Ectodermal cell (in vitro differentiated cells): ENCODE measurements around the gene FRY.

Experiments used
- H3K27ac ChIP-seq: 2 replicates; pipeline ENCODE4 v1.7.0; 2013; ENCODE audit warnings: mild to moderate bottlenecking, low read depth, low read length; ENCODE audit not compliant: insufficient read depth, poor library complexity, severe bottlenecking
- H3K27me3 ChIP-seq: 2 replicates; pipeline ENCODE4 v1.7.0; 2013; ENCODE audit warnings: mild to moderate bottlenecking, low read length; ENCODE audit not compliant: insufficient read depth, control insufficient read depth, poor library complexity, severe bottlenecking
- H3K36me3 ChIP-seq: one replicate; pipeline ENCODE4 v1.7.0; 2013; ENCODE audit warnings: low read length; ENCODE audit not compliant: control insufficient read depth, insufficient read depth
- H3K4me1 ChIP-seq: one replicate; pipeline ENCODE4 v1.7.0; 2013; ENCODE audit warnings: low read length; ENCODE audit not compliant: control insufficient read depth, insufficient read depth
- H3K4me3 ChIP-seq: 2 replicates; pipeline ENCODE4 v1.7.0; 2013; ENCODE audit warnings: low read depth, low read length, control low read depth; ENCODE audit not compliant: insufficient read depth
- H3K9me3 ChIP-seq: 2 replicates; pipeline ENCODE4 v1.7.0; 2013; ENCODE audit warnings: mild to moderate bottlenecking, low read length, moderate library complexity; ENCODE audit not compliant: control insufficient read depth
- WGBS, 2 experiments: methylation state at CpG; one replicate each; pipeline ENCODE4 v1.1.7; 2013; ENCODE audit warnings: missing lambda C conversion rate in 2 of 2; 5-methylcytosine and 5-hydroxymethylcytosine counted together

The FRY gene

DNA sequence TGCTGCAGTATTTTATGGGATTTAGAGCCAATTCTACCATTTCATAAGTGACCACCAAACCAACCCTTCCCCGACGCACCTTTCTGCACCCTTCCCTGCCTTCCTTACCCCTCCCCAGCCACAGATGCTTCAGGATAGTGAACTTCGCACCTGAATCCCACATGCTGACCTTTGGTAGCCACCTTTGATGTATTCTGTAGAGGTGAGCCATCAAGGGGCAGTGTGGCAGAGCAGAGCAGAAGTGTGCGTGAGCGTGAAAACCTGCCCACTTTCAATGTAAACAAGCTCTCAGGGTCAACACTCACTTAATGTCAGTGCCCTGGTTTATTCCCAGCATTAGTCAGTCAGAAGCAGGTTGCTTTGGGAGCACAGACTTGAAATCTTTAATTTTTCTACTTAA is 107.7 kb downstream of the FRY start:
- no peaks in the 10 kb centered on the region for H3K9me3 ChIP-seq
- H3K27me3 ChIP-seq, result no peaks in the 10 kb centered on the region
- H3K4me3 ChIP-seq, result no peak overlapping the region
- 94% methylated on average over 5 of the region's 5 CpGs for WGBS, 2 experiments
- H3K27ac ChIP-seq, result no peak overlapping the region
- no peaks in the 10 kb centered on the region for H3K4me1 ChIP-seq
- no peaks in the 10 kb centered on the region for H3K36me3 ChIP-seq

DNA sequence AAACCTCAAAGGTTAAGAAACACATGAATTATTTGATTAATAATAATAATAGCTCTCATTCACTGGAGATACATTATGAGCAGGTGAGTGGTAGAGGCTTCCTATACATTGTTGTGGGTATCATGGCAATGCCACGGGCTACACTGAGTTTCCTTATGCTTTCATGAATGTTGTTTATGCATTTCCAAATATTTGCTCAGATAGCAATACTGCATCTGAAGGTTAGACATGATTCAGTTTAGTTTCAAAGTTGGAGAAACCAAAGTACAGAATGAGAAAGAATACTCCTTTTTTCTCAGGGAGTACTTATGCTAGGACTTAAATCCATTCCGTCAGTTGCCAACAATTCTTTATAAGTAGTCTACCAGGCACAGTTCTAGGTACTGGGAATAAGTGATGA is 108.5 kb downstream of the FRY start:
- H3K9me3 ChIP-seq, result no peaks in the 10 kb centered on the region
- WGBS, 2 experiments, result 100% methylated on average over 2 of the region's 2 CpGs
- H3K36me3 ChIP-seq, result no peaks in the 10 kb centered on the region
- H3K27ac ChIP-seq, result no peak overlapping the region
- no peaks in the 10 kb centered on the region for H3K27me3 ChIP-seq
- H3K4me1 ChIP-seq, result no peaks in the 10 kb centered on the region
- H3K4me3 ChIP-seq, result no peak overlapping the region

DNA sequence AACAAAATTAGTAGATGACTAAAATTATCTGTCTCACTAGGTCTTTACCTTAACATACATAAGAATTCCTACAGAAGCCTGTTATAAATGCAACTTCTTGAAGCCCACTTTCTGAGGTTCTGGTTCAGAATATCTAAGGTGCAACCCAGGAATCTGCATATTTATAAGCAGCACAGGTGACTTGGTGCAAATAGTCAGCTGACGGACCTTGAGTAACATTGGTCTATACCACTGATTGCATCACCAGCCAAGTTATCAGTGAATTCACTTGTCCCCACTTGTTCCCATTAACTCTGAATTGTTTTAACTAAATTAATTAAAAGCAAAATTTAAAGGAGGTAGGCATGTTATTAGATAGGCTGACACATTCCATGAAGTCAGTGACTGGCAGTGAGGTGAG is 109.9 kb downstream of the FRY start:
- no peak overlapping the region for H3K27ac ChIP-seq
- 0% methylated on average over 1 of the region's 1 CpG for WGBS, 2 experiments
- no peaks in the 10 kb centered on the region for H3K36me3 ChIP-seq

DNA sequence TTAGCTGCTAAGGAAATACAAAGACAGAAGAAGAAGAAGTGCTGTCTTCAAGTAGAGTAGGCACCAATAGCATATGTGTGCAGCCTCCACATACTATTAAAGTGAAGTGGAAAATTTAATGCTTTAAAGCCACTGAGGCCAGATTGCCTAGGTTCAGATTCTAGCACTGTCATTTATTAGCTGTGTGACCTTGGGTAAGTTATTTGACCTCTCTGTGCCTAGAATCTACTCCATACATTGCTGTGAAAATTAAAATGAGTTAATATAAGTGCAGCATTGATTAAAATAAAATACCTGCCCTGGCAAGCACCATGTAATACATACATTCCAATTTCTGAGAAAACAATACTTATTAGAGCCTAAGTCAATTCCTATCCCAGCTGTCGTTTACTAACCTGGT is 110.5 kb downstream of the FRY start:
- Histone ChIP-seq H3K4me3 (no peak overlapping the region), H3K27me3 (no peaks in the 10 kb centered on the region), H3K4me1 (no peaks in the 10 kb centered on the region), H3K36me3 (no peaks in the 10 kb centered on the region), H3K9me3 (no peaks in the 10 kb centered on the region), H3K27ac (no peak overlapping the region)
- 94 to 96% methylated on average over 1 of the region's 1 CpG for WGBS, 2 experiments

More for the DNA sequence above, 109.9 kb downstream of the FRY start:
- Histone ChIP-seq H3K9me3 (no peaks in the 10 kb centered on the region), H3K4me1 (no peaks in the 10 kb centered on the region), H3K4me3 (no peak overlapping the region), H3K27me3 (no peaks in the 10 kb centered on the region)

DNA sequence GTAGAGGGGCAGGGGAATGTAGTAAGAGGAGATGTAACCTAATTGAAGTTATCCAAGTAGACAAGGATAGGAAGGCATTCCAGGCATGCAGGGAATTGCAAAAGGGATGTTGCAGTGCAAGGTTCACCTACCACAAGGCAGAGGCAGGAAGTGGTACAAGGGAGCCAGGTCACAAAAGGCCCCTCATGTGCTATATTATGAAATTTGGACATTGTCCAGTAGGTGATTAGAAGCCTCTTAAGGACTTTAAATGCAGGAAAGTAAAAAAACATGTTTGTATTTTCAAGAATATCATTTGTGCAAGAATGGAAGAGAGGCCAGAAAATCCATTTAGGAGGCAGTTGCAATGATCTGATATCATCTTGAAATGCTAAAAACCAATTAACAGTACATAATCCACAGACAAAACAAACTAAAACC is 111.4 kb downstream of the FRY start:
- H3K4me3 ChIP-seq, result no peak overlapping the region
- H3K9me3 ChIP-seq, result no peaks in the 10 kb centered on the region
- no peak overlapping the region for H3K27ac ChIP-seq
- no peaks in the 10 kb centered on the region for H3K36me3 ChIP-seq
- no peaks in the 10 kb centered on the region for H3K27me3 ChIP-seq
- H3K4me1 ChIP-seq, result no peaks in the 10 kb centered on the region

DNA sequence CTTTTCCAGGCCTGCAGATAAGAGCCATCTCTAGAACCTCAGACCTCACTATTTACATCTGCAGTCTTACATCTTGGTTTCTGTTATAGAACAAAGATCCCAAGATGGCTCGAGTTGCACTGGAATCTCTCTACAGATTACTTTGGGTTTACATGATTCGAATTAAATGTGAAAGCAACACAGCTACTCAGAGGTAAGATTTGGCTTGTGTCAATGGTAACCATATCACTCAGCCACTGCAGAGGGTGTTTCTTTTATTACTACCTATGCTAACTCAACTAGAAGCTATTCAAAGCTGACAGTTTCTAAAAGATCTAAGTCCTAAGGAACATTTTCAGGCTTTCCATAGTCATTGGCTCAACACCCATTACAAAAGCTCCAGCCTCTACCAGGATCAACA is 115.6 kb downstream of the FRY start:
- Histone ChIP-seq H3K27me3 (no peaks in the 10 kb centered on the region), H3K36me3 (no peaks in the 10 kb centered on the region), H3K9me3 (no peaks in the 10 kb centered on the region), H3K4me3 (no peak overlapping the region), H3K4me1 (no peaks in the 10 kb centered on the region), H3K27ac (no peak overlapping the region)
- WGBS, 2 experiments, result 92 to 99% methylated on average over 2 of the region's 2 CpGs

DNA sequence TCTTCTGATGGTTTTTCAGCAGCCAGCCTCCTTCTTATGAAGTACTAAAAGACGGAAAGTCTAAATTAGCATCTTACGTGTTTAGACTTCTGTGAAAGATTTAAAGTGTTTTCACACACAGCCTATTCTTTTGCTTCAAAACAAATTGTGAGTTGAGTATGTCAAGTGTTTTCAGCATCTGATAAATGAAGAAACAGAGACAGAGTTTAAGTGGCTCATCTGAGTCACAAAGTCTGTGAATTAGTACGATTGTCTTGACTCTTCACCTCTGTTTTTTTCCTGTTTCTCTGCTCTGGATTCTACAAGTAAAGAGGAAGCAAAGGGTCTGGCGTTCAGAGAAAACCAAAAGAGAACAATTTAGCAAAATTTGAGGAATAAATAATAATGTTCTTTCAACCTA is 116.4 kb downstream of the FRY start:
- H3K36me3 ChIP-seq, result no peaks in the 10 kb centered on the region
- H3K27ac ChIP-seq, result no peak overlapping the region
- no peak overlapping the region for H3K4me3 ChIP-seq
- no peaks in the 10 kb centered on the region for H3K9me3 ChIP-seq
- no peaks in the 10 kb centered on the region for H3K27me3 ChIP-seq
- no peaks in the 10 kb centered on the region for H3K4me1 ChIP-seq
- WGBS, 2 experiments, result 91 to 93% methylated on average over 3 to 4 of the region's 4 CpGs

DNA sequence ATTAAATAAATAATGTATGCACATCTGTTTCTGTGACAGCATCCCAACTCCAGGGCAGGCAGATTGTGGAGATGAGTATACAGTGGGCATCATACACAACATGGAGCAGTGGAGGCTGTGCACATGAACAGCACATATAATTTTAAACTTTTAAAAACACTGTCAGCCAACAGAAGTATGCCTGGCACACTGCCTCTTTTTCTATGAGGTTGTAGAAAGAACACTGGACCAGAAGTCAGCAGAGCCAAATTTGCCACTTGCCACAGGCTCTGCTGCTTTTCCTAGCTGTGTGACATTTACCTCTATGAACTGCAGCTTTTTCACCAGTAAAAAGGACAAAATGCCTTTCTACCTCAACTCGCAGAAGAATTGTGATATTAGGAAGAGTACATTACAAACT is 118.7 kb downstream of the FRY start:
- Histone ChIP-seq H3K36me3 (no peaks in the 10 kb centered on the region), H3K4me1 (no peaks in the 10 kb centered on the region), H3K4me3 (no peak overlapping the region), H3K9me3 (no peaks in the 10 kb centered on the region), H3K27me3 (no peaks in the 10 kb centered on the region), H3K27ac (no peak overlapping the region)
- WGBS, 2 experiments, result no CpG with 5 or more reads among the region's 1 CpG

DNA sequence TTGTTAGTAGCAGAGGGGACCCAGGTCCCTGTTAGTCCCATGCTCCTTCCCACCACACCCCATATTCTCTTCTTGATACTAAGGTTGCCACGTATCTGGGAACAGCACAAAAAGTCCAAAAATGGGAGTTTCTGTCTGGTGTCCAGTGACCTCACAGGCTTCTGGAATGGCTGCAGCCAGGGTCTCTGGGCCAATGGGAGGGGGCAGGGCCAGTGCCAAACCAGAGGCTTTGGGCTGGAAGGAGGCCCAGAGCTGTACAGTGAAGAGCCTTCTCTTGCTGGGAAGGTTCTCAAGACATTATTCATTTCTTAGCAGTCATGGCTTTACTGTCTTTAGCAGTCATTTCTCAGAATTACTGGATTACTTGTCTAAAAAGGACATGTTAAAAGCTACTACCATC is 119.2 kb downstream of the FRY start:
- no peaks in the 10 kb centered on the region for H3K4me1 ChIP-seq
- H3K9me3 ChIP-seq, result no peaks in the 10 kb centered on the region
- 36 to 44% methylated on average over 1 of the region's 1 CpG for WGBS, 2 experiments
- H3K4me3 ChIP-seq, result no peak overlapping the region
- H3K27me3 ChIP-seq, result no peaks in the 10 kb centered on the region
- H3K36me3 ChIP-seq, result no peaks in the 10 kb centered on the region
- no peak overlapping the region for H3K27ac ChIP-seq

DNA sequence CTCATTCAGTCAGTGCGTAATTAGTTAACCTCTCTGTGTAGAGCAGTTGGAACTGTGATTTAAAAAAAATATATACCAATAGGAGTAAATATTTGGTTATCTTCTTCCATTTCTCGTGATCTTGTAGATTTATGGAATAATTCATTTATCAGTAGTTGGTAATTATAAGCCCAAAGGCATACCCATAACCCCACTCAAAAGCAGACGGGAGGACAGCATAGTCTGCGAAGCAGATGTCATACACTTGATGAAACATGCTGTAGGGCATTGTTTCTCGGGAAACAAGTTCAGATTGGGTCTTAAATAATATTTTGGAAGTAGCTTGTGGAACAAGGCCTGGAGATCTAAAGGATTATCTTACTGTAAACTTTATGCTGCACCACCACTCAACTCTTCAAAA is 119.7 kb downstream of the FRY start:
- WGBS, 2 experiments, result 96 to 97% methylated on average over 3 to 4 of the region's 5 CpGs
- no peaks in the 10 kb centered on the region for H3K36me3 ChIP-seq
- no peak overlapping the region for H3K27ac ChIP-seq
- H3K9me3 ChIP-seq, result no peaks in the 10 kb centered on the region
- no peaks in the 10 kb centered on the region for H3K27me3 ChIP-seq
- H3K4me3 ChIP-seq, result no peak overlapping the region
- H3K4me1 ChIP-seq, result no peaks in the 10 kb centered on the region

DNA sequence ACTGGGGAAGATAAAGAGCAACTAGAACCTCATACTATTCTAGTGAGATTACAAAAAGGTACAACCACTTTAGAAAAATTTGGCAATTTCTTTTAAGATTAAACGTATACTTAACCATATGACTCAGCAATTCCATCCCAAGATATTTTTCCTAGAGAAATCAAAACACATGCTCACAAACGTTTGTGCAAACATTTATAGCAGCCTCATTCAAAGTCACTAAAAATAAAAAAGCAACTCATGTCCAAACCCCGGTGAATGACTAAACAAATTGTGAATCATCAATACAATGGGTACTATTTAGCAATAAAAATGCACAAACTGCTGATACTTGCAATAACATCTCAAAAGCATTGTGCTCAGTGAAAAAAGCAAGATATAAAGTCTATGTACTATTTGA is 121.5 kb downstream of the FRY start:
- WGBS, 2 experiments, result 86 to 98% methylated on average over 3 of the region's 3 CpGs
- no peak overlapping the region for H3K27ac ChIP-seq
- H3K27me3 ChIP-seq, result no peaks in the 10 kb centered on the region
- no peaks in the 10 kb centered on the region for H3K4me1 ChIP-seq
- no peaks in the 10 kb centered on the region for H3K9me3 ChIP-seq
- H3K4me3 ChIP-seq, result no peak overlapping the region
- H3K36me3 ChIP-seq, result no peaks in the 10 kb centered on the region
